Left cardiac atrium (tissue), 4 donors: Measurements from ENCODE around the gene FTO. TPM values are rescaled to one million over a fixed set of nuclear protein-coding genes. Genes with fewer than 3 reads are reported as not detected.
A peak's percentile ranks its signal among the peaks of the same experiment; 100 is the strongest.

Source experiments
- ATAC-seq, 2 donors: fragments of 200-7000 bp; cut with Tn5 transposase; one replicate each; pipeline ENCODE4 v1.9.1; 2020; ENCODE audit warnings: mild to moderate bottlenecking in 2 of 2, moderate library complexity in 2 of 2
- DNase-seq: peaks from one replicate; pipeline ENCODE4 v3.0.0-alpha.2; 2020
- intact Hi-C, 2 donors: fragments of 100-400 bp; cut with DNase I; formaldehyde crosslinking; loops; one replicate each; pipeline versions ENCODE4 v1.14.1 to v1.15.1; 2022 to 2023
- total RNA-seq, 2 donors: library from RNA; stranded (reverse); fragmentation: NEBNext Ultra II Directional; extraction: Animal tissue kit (Norgen Biotek cat#: 25700); gene quantifications; one replicate each; pipeline ENCODE4 v1.2.1, GENCODE V29; 2021
- donor health status: DM: no; HTN: yes; CAD: no.
- donor health status: DM: no; HTN: yes; CAD: no; lungs with severe emphysema.
- donor health status: DM: yes; HTN: yes; CAD: no.
- donor health status: Dilated cardiomyopathy.

The FTO gene
- total RNA-seq, 2 donors from 2014 or later = 61.1 to 71.2 TPM

GRCh38 chr16:53773881-53774280 lies 69.9 kb downstream of the FTO start:
- intact Hi-C loops = loop anchor here in 1 of 2 donors (10.0 kb wide), 1 partner anchor 511 kb away; the partner anchor contains the start of gene IRX3
- DNase-seq (no peak), ATAC-seq (no peak)

DNA sequence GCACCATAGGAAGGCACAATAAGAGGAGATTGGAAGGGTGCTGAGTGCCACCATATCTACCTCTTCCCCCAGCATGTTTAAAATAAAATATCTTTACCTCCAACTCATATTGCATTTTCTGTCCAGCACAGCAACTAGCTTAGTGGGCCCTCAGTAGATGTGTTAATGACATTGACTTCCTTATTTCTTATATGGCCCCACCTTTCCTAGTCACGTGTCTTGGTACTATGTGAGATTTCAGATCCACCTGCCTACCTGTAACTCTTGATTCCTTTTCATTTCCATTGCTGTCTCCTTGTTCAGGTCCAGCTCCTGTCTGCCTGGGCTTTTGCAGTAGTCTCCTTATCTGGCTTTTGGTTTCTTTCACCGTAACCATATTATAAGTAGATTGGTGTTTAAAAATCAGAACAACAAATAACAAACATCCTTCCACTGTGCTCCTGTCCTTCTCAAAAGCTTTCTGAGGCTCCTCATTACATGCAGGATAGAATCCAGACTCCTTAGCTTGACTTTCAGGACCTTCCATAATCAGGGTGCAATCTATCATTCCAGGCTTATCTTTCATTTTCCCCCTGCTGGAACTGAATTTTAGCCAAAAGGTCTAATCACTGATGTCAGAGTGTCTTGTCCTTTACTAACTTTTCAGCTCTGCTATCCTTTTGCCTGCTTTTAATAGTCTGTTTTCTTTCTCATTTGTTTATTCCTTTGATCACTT lies 71.3 kb downstream of the FTO start:
- no peak for ATAC-seq
- intact Hi-C loops = loop anchor here in 1 of 2 donors (10.0 kb wide), 1 partner anchor 510 kb away; the partner anchor contains the start of gene IRX3
- DNase-seq = no peak

- ATAC-seq (peak; percentile 74 to 85), DNase-seq (peak; percentile 38)
- intact Hi-C loops = loop anchor here in 1 of 2 donors (10.0 kb wide), 1 partner anchor 509 kb away; the partner anchor contains the start of gene IRX3
These were observed 72.0 kb downstream of the FTO start for GRCh38 chr16:53775821-53776431.

GRCh38 chr16:53779186-53779585 lies 75.2 kb downstream of the FTO start:
- intact Hi-C loops = loop anchor here in 1 of 2 donors (10.0 kb wide), 1 partner anchor 506 kb away; the partner anchor contains the start of gene IRX3
- DNase-seq (no peak), ATAC-seq (no peak)

DNA sequence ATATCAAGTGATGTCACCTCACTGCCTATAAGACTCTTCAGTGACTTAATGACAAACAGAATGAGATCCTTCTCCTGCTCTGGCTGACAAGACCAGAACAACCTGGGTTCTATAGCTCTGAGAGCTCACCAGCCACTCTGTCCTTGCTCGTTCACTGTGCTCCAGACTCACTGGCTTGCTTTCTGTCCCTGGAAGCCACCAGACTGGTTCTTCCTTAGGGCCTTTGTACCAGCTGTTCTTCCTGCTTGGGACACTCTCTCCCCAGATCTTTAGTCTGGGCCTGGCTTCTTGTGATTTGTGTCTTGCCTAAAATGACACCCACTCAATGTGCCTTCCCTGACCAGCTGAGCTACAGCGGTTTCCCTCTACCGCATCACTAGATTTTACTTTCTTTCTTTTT lies 76.1 kb downstream of the FTO start:
- intact Hi-C loops = no loop called here
- DNase-seq (no peak), ATAC-seq (no peak)

GRCh38 chr16:53781023-53781605 lies 77.2 kb downstream of the FTO start:
- intact Hi-C loops = no loop called here
- ATAC-seq (no peak), DNase-seq (no peak)

DNA sequence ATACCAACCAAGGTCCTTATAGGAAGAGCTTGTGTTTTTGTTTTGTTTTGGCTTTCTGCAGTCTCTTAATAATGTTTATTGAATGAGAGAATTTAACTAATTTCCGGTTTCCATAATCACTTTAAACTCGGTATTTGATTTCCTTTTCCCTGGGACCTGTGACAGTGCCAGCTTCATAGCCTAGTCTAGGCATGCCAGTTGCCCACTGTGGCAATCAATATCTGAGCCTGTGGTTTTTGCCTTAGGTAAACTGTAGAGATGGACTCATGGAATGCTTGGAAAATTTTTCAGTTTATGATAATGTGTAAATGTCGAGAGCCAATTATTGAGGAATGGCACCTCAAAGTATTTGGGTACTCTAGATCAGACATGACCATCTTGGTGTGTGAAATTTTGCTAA lies 78.2 kb downstream of the FTO start:
- no peak for ATAC-seq
- DNase-seq = no peak
- intact Hi-C loops = no loop called here

GRCh38 chr16:53784291-53784690 lies 80.3 kb downstream of the FTO start:
- intact Hi-C loops = no loop called here
- no peak for DNase-seq
- no peak for ATAC-seq

- no peak for ATAC-seq
- intact Hi-C loops = no loop called here
- DNase-seq = no peak
These were observed 81.1 kb downstream of the FTO start for GRCh38 chr16:53785044-53785443.

GRCh38 chr16:53785916-53786315 lies 82.0 kb downstream of the FTO start:
- no peak for DNase-seq
- no peak for ATAC-seq
- intact Hi-C loops = no loop called here

GRCh38 chr16:53787423-53787822 lies 83.5 kb downstream of the FTO start:
- intact Hi-C loops = no loop called here
- DNase-seq (no peak), ATAC-seq (no peak)

DNA sequence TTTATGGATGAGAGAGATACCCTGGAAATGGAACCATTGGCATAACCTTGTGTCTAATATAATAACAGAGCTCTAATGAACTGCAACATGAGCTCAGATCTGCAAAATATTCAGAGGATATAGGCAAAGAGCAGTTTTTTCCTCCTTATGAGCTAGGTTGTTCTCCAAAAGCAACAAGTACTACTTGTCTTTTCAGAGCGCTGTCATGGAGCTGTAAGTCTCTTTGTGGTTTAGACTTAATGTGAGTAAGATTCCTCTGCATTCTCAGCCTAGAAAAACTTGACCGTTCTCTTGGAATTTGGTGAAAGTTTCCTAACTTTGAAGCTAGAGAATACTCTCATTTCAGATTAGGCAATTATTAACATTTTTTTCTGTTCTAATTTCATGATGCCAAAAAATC lies 85.2 kb downstream of the FTO start:
- no peak for ATAC-seq
- no peak for DNase-seq
- intact Hi-C loops = no loop called here

GRCh38 chr16:53792161-53792951 lies 88.4 kb downstream of the FTO start:
- intact Hi-C loops = no loop called here
- ATAC-seq (peak in 1 of 2 donors; percentile 84), DNase-seq (no peak)

GRCh38 chr16:53803451-53803850 lies 99.5 kb downstream of the FTO start:
- no peak for ATAC-seq
- intact Hi-C loops = no loop called here
- DNase-seq = no peak

DNA sequence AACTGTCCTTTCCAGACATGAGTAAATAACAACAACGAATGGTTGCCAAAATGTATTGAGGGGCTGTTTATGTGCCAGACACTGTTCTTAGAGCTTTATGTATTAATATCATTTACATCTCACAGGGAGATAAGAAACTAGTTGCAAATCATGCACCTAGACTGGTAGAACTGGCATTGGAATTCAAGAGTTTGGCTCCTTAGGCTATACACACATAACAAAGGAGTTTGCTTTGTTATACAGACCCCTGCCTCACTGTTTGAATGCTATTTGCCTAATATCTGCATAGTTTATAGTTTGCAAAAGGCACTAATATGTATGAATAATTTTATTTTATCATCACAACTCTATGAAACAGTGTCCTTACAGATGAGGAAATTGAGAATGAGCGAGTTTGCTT lies 100.0 kb downstream of the FTO start:
- intact Hi-C loops = no loop called here

DNA sequence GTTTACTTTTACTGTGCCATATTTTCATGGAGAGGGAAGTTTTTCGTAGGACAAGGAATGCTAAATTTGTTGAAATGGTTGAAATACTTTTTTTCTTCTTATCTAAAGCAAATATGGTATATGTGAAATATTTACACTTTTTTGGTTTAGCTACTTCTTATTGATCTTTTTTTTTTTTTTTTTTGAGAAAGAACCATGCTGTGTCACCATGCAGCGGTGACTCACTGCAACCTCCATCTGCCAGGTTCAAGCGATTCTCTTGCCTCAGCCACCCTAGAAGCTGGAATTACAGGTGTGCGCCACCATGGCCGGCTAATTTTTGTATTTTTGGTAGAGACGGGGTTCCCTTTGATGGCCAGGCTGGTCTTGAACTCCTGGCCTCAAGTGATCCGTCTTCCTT lies 100.5 kb downstream of the FTO start:
- DNase-seq = no peak
- intact Hi-C loops = no loop called here
- no peak for ATAC-seq

More for the DNA sequence above, 100.0 kb downstream of the FTO start:
- no peak for DNase-seq
- no peak for ATAC-seq

DNA sequence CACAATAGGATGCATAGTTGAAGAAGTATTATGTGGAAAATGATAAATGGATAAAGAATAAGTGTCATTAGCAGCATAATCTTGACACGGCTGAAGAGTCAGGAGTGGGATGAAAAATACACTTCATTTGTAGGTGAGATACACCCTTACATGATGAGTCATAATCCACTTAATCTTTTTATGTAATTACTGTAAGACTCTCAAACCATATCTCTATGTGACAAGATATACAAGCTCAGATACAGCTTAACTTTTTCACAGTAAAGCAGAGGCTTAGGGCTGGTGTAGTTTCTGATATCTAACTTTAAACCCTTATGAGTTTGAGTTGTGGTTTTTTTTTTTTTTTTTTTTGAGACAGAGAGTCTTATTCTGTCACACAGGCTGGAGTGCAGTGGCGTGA lies 101.2 kb downstream of the FTO start:
- peak in 1 of 2 donors; percentile 52 for ATAC-seq
- intact Hi-C loops = no loop called here
- no peak for DNase-seq

DNA sequence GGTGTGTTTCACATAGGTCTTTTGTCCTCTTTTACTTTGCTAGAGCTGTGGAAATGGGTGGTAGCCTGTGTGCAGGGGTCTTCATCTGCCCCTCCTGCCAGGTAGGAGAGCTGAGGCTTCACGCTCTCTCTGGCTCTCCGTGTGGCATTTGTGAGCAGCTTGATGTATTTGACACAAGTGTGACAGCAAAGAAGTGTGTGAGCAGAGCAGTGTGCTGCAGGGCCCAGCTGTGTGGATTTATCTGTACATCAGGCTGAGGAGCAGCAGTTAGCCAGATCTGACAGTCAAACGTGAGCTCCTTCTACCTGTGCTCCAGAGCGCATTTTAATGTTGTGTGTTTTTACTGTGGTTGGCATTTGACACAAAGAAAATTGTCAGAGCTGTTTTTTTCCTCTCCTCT lies 101.8 kb downstream of the FTO start:
- intact Hi-C loops = no loop called here
- no peak for DNase-seq
- no peak for ATAC-seq

DNA sequence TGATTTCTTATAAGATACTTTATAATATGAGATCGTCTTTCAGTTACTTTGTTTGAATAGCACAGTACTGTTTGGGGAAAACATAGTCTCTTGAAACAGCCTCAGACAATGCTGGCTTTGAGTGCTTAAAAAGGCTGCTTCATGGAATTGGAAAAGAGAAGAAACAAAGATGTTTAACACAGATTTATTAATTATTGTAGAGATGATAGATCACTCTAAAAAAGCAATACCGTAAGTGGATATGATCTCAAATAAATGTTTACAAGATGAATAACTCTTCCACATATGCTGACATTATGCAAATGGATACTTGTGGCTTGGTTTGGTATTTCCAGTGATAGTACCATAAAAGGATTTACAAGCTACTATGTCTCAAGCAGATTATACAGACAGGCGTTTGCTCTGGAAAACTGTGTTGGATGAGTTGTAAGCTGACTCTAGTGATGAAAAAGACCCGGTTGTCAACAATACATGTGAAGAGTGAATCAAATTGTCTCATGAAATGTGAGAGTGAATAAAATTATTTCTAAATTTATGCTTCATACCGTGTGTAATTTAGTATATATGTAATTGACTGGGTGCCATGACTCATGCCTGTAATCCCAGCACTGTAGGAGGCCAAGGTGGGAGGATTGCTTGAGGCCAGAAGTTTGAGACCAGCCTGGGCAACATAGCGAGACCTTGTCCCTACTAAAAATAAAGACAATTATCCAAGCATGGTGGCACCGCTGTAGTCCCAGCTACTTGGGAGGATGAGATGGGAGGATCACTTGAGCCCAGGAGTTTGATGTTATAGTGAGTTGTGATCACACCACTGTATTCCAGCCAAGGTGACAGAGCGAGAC lies 105.4 kb downstream of the FTO start:
- intact Hi-C loops = no loop called here
- DNase-seq = no peak
- ATAC-seq = no peak
